Common myeloid progenitor, CD34-positive (primary cell): ENCODE data around the gene CFAP97.

Source experiments
- CTCF ChIA-PET: fragments of 350-600 bp; sonication (Branson Sonifier 250); formaldehyde crosslinking; loops from one replicate; lab custom pipeline; 2021; ENCODE audit warnings: antibody characterized with exemption; lab: Charles Lee
- POLR2A ChIA-PET: fragments of 350-600 bp; sonication (Branson Sonifier 250); formaldehyde crosslinking; loops from one replicate; lab custom pipeline; 2021; ENCODE audit warnings: antibody characterized with exemption; lab: Charles Lee
- DNase-seq, 3 donors: peaks; one replicate each; pipeline versions ENCODE4 v3.0.0 to v3.0.0-alpha.2; 2013
- H3K27ac ChIP-seq, 2 experiments: 1 replicate in 1 of 2; 2 replicates in 1 of 2; pipeline ENCODE4 v1.7.0; 2013; ENCODE audit warnings: inconsistent platforms in 2 of 2, low read length in 2 of 2, mild to moderate bottlenecking in 2 of 2, low read depth in 1 of 2, moderate library complexity in 1 of 2; ENCODE audit not compliant: severe bottlenecking in 2 of 2, insufficient read depth in 1 of 2, poor library complexity in 1 of 2
- H3K27me3 ChIP-seq, 5 experiments: replicated peaks in 2 of 5; 1 replicate in 3 of 5; 2 replicates in 2 of 5; pipeline versions ENCODE4 v1.6.1 to v1.7.0; 2013; ENCODE audit warnings: low read length in 4 of 5, mild to moderate bottlenecking in 2 of 5, moderate library complexity in 2 of 5, inconsistent platforms in 1 of 5; ENCODE audit not compliant: insufficient read depth in 5 of 5, control insufficient read depth in 4 of 5
- H3K36me3 ChIP-seq, 4 experiments: 1 replicate in 2 of 4; 2 replicates in 2 of 4; pipeline versions ENCODE4 v1.6.1 to v1.7.0; 2013; ENCODE audit warnings: low read length in 3 of 4, control low read depth in 1 of 4, mild to moderate bottlenecking in 1 of 4; ENCODE audit not compliant: control insufficient read depth in 4 of 4, insufficient read depth in 4 of 4
- H3K4me1 ChIP-seq, 4 experiments: 1 replicate in 3 of 4; 2 replicates in 1 of 4; pipeline versions ENCODE4 v1.6.1 to v1.7.1; 2013; ENCODE audit warnings: low read length in 3 of 4, mild to moderate bottlenecking in 3 of 4, control low read depth in 1 of 4, inconsistent platforms in 1 of 4, moderate library complexity in 1 of 4; ENCODE audit not compliant: control insufficient read depth in 4 of 4, insufficient read depth in 4 of 4; ENCODE audit errors: control extremely low read depth in 1 of 4
- H3K4me3 ChIP-seq, 7 experiments: 1 replicate in 4 of 7; 2 replicates in 3 of 7; pipeline versions ENCODE4 v1.5.1 to v1.7.0; 2013; ENCODE audit warnings: mild to moderate bottlenecking in 7 of 7, low read length in 6 of 7, moderate library complexity in 6 of 7, inconsistent platforms in 2 of 7, low read depth in 2 of 7, control low read depth in 1 of 7; ENCODE audit not compliant: insufficient read depth in 4 of 7, control insufficient read depth in 1 of 7; ENCODE audit errors: extremely low read depth in 1 of 7
- H3K9me3 ChIP-seq, 5 experiments: 1 replicate in 4 of 5; 2 replicates in 1 of 5; pipeline versions ENCODE4 v1.6.1 to v1.7.1; 2013; ENCODE audit warnings: low read length in 4 of 5, mild to moderate bottlenecking in 2 of 5, inconsistent platforms in 1 of 5, low read depth in 1 of 5, moderate library complexity in 1 of 5; ENCODE audit not compliant: control insufficient read depth in 4 of 5, insufficient read depth in 2 of 5; ENCODE audit errors: control extremely low read depth in 1 of 5
- WGBS: methylation state at CpG from one replicate; pipeline ENCODE4 v1.1.5; 2013; ENCODE audit not compliant: insufficient coverage; 5-methylcytosine and 5-hydroxymethylcytosine counted together

The CFAP97 gene

GRCh38 chr4:185179488-185179887 lies 24.3 kb downstream of the CFAP97 start:
- ChIA-PET CTCF (no interaction called here), POLR2A (no interaction called here)
- no peaks in the 10 kb centered on the region for H3K9me3 ChIP-seq
- H3K4me1 ChIP-seq = peaks cover 0 to 4% (median 0%) of the 10 kb centered on the region in 4 experiments
- no peak for DNase-seq
- H3K36me3 ChIP-seq = peaks cover 4 to 12% (median 10%) of the 10 kb centered on the region in 4 experiments
- no peaks in the 10 kb centered on the region for H3K27me3 ChIP-seq
- WGBS = 100% methylated on average over 3 of the region's 3 CpGs
- H3K27ac ChIP-seq = no peak overlapping the region
- H3K4me3 ChIP-seq = no peak overlapping the region

GRCh38 chr4:185171373-185172071 lies 32.3 kb downstream of the CFAP97 start:
- no peak for DNase-seq
- WGBS = 80% methylated on average over 1 of the region's 2 CpGs
- H3K27me3 ChIP-seq = no peaks in the 10 kb centered on the region
- CTCF ChIA-PET = interaction anchor here (0.9 to 1.0 kb wide), 2 partner anchors 11 to 28 kb away, joined by 3 read pairs; partner anchors contain the start of gene SLC25A4
- H3K27ac ChIP-seq = no peak overlapping the region
- POLR2A ChIA-PET = no interaction called here
- no peaks in the 10 kb centered on the region for H3K9me3 ChIP-seq
- no peaks in the 10 kb centered on the region for H3K4me1 ChIP-seq
- H3K4me3 ChIP-seq = no peak overlapping the region
- H3K36me3 ChIP-seq = peaks cover 8 to 46% (median 24%) of the 10 kb centered on the region in 4 experiments

GRCh38 chr4:185167234-185167633 lies 36.6 kb downstream of the CFAP97 start:
- Histone ChIP-seq H3K27ac (no peak overlapping the region), H3K27me3 (peaks cover 0 to 2% (median 0%) of the 10 kb centered on the region in 5 experiments), H3K36me3 (peaks cover 9 to 41% (median 17%) of the 10 kb centered on the region in 4 experiments), H3K4me1 (peaks cover 0 to 7% (median 5%) of the 10 kb centered on the region in 4 experiments), H3K4me3 (no peak overlapping the region), H3K9me3 (no peaks in the 10 kb centered on the region)
- DNase-seq = no peak
- ChIA-PET POLR2A (no interaction called here), CTCF (interaction anchor here (1.7 kb wide), 1 partner anchor 17 kb away, joined by 4 read pairs; no protein-coding TSS in a partner anchor)
- whole genome bisulfite sequencing = 93% methylated on average over 5 of the region's 9 CpGs

- ChIA-PET CTCF (no interaction called here), POLR2A (no interaction called here)
- Histone ChIP-seq H3K9me3 (no peaks in the 10 kb centered on the region), H3K27me3 (peaks cover 0 to 2% (median 0%) of the 10 kb centered on the region in 5 experiments), H3K36me3 (peaks cover 10 to 50% (median 18%) of the 10 kb centered on the region in 4 experiments), H3K4me3 (no peak overlapping the region), H3K27ac (no peak overlapping the region), H3K4me1 (peaks cover 0 to 7% (median 5%) of the 10 kb centered on the region in 4 experiments)
- peak in 2 of 3 donors; percentile 66 to 70 for DNase-seq
- WGBS = 50% methylated on average over 2 of the region's 2 CpGs
These were observed 38.2 kb downstream of the CFAP97 start for GRCh38 chr4:185165605-185166063.

GRCh38 chr4:185151296-185151695 lies 52.5 kb downstream of the CFAP97 start:
- Histone ChIP-seq H3K9me3 (no peaks in the 10 kb centered on the region), H3K4me1 (no peaks in the 10 kb centered on the region), H3K36me3 (peaks cover 2 to 15% (median 3%) of the 10 kb centered on the region in 4 experiments), H3K4me3 (no peak overlapping the region), H3K27ac (no peak overlapping the region), H3K27me3 (no peaks in the 10 kb centered on the region)
- DNase-seq = no peak
- no CpG with 5 or more reads among the region's 1 CpG for WGBS
- ChIA-PET CTCF (interaction anchor here (0.8 to 1.0 kb wide), 2 partner anchors 34 to 45 kb away, joined by 3 read pairs; no protein-coding TSS in a partner anchor), POLR2A (no interaction called here)

GRCh38 chr4:185149392-185149791 lies 54.4 kb downstream of the CFAP97 start:
- 98% methylated on average over 12 of the region's 12 CpGs for WGBS
- Histone ChIP-seq H3K27me3 (no peaks in the 10 kb centered on the region), H3K36me3 (peaks cover 2 to 15% (median 3%) of the 10 kb centered on the region in 4 experiments), H3K27ac (no peak overlapping the region), H3K9me3 (no peaks in the 10 kb centered on the region), H3K4me1 (no peaks in the 10 kb centered on the region), H3K4me3 (no peak overlapping the region)
- POLR2A ChIA-PET = no interaction called here
- CTCF ChIA-PET = no interaction called here
- DNase-seq = no peak

GRCh38 chr4:185145572-185145971 lies 58.2 kb downstream of the CFAP97 start:
- H3K9me3 ChIP-seq = no peaks in the 10 kb centered on the region
- ChIA-PET POLR2A (no interaction called here), CTCF (interaction anchor here (2.2 kb wide), 1 partner anchor 11 kb away, joined by 8 read pairs; no protein-coding TSS in a partner anchor)
- DNase-seq = no peak
- peaks cover 0 to 7% (median 0%) of the 10 kb centered on the region in 5 experiments for H3K27me3 ChIP-seq
- 91% methylated on average over 8 of the region's 13 CpGs for WGBS
- H3K4me3 ChIP-seq = no peak overlapping the region
- H3K36me3 ChIP-seq = peaks cover 0 to 7% (median 1%) of the 10 kb centered on the region in 4 experiments
- no peak overlapping the region for H3K27ac ChIP-seq
- peaks cover 0 to 15% (median 13%) of the 10 kb centered on the region in 4 experiments for H3K4me1 ChIP-seq
